NCI-H2107 treated with DMSO at 0.1 percent for 48 hours (cell line): ENCODE measurements around the gene MSI1.

Experiments
- DNase-seq: peaks from one replicate; lab custom pipeline; 2025; ENCODE audit not compliant: unreplicated experiment; lab: John Stamatoyannopoulos, UW

Gene MSI1

GRCh38 chr12:120368789-120369602 lies at the start of gene MSI1:
Gene MSI1 (minus strand): TSS chr12:120369164. CDS start chr12:120369091, 73 bp downstream.
- DNase-seq = no peak

- DNase-seq = no peak
Measured at GRCh38 chr12:120417917-120418580, 49.1 kb upstream of the MSI1 start.

- DNase-seq = no peak
Measured at GRCh38 chr12:120416490-120417216, 47.7 kb upstream of the MSI1 start.

- peak; percentile 75 for DNase-seq
Measured at GRCh38 chr12:120413901-120414695, 45.1 kb upstream of the MSI1 start.

- DNase-seq = no peak
Measured at GRCh38 chr12:120412421-120412820, 43.5 kb upstream of the MSI1 start.

GRCh38 chr12:120408771-120409170 lies 39.8 kb upstream of the MSI1 start:
- no peak for DNase-seq

- DNase-seq = no peak
Measured at GRCh38 chr12:120406553-120406952, 37.6 kb upstream of the MSI1 start.

- peak; percentile 16 for DNase-seq
Measured at GRCh38 chr12:120406069-120406468, 37.1 kb upstream of the MSI1 start.

GRCh38 chr12:120404271-120404670 lies 35.3 kb upstream of the MSI1 start:
- DNase-seq = no peak

GRCh38 chr12:120403869-120404268 lies 34.9 kb upstream of the MSI1 start:
- no peak for DNase-seq

GRCh38 chr12:120402217-120402616 lies 33.3 kb upstream of the MSI1 start:
- DNase-seq = no peak

- DNase-seq = no peak
Measured at GRCh38 chr12:120399531-120399930, 30.6 kb upstream of the MSI1 start.

GRCh38 chr12:120397824-120398540 lies 29.0 kb upstream of the MSI1 start:
- DNase-seq = no peak

GRCh38 chr12:120394483-120395367 lies 25.8 kb upstream of the MSI1 start:
- DNase-seq = peak; percentile 86

GRCh38 chr12:120390540-120391120 lies 21.7 kb upstream of the MSI1 start:
- no peak for DNase-seq

GRCh38 chr12:120388691-120389481 lies 19.9 kb upstream of the MSI1 start:
- peak; percentile 92 for DNase-seq

- no peak for DNase-seq
Measured at GRCh38 chr12:120381752-120382419, 12.9 kb upstream of the MSI1 start.

- no peak for DNase-seq
Measured at GRCh38 chr12:120378036-120378435, 9.1 kb upstream of the MSI1 start.
